Measurements from ENCODE around the gene MED28.
"Not testable (repeated sequence)": the region's sequence is repeated elsewhere in the genome, so short reads cannot be mapped to it uniquely, and the experiment has no call there.

Gene MED28

DNA sequence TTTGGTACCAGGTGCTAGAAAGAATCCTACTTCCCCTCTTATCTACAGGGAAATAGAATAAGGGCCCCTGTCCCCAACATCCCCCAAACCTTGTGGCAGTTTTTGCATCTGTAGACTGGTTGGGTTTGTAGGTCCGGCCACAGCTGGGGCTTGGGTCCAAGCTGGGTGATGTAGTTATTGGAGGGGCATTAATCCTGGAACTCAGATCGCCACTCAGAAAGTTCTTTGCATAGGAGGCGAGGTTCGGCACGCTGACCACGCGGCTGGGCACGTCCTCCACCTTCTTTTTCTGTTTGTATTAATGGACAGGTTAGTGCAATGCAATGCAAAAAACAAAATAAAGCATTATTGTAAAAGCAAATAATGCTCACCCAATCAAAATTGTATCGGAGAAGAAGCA is 19.2 kb downstream of the MED28 start:
- no peak for DNase-seq
- Mint-ChIP-seq H3K27ac (no peak overlapping the region), H3K4me1 (ENCODE audit: low read depth in 2 of 2) (peaks cover 5 to 8% of the 10 kb centered on the region in 2 donors), H3K36me3 (ENCODE audit: insufficient read depth) (peaks cover 59% of the 10 kb centered on the region), H3K9me3 (no peaks in the 10 kb centered on the region), H3K27me3 (no peaks in the 10 kb centered on the region), H3K4me3 (no peak overlapping the region)
- ATAC-seq (replicated peaks), result no peak

DNA sequence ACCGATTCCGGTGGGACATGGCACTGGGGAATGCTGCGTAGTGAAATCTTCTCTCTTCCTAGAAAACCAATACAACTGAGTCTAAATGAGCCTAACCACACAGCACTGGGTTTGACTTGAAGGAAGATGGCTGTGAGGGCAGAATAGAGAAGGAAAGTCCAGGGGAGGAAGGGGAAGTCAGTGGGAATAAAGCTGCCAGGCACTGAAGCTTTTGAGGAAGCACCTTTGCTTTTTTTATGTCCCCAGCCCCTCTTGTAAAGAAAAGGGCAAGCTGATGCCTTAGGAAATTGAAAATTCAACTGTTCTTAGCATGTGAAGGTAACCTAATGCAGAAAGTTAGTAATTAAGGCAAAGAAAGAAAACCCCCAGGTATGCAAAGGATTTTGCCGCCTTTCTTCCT is 20.6 kb downstream of the MED28 start:
- Mint-ChIP-seq H3K27ac (peak overlapping the region in 1 of 2 donors; percentile 71), H3K27me3 (no peaks in the 10 kb centered on the region), H3K9me3 (no peaks in the 10 kb centered on the region), H3K4me1 (ENCODE audit: low read depth in 2 of 2) (peaks cover 0 to 3% of the 10 kb centered on the region in 2 donors), H3K4me3 (no peak overlapping the region), H3K36me3 (ENCODE audit: insufficient read depth) (peaks cover 54% of the 10 kb centered on the region)
- DNase-seq (no peak), ATAC-seq (replicated peaks) (no peak)

DNA sequence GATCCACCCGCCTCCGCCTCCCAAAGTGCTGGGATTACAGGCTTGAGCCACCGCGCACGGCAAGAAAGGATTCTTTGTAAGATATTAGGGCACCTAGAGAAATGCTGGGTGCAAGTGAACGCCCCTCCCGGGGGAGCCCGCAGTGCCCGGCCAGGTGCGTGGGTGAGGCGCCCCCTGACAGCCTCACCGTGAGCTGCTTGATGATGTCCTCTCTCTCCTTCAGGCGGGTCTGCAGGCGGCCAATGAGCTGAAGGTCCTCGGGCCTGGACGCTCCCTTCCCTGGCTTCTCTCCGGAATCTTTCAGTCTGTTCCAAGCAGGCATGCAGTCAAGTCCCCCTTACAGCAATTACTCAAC is 21.9 kb downstream of the MED28 start:
- Mint-ChIP-seq H3K36me3 (ENCODE audit: insufficient read depth) (peaks cover 42% of the 10 kb centered on the region), H3K4me1 (ENCODE audit: low read depth in 2 of 2) (peaks cover 0 to 3% of the 10 kb centered on the region in 2 donors), H3K27ac (no peak overlapping the region), H3K27me3 (no peaks in the 10 kb centered on the region), H3K4me3 (no peak overlapping the region), H3K9me3 (no peaks in the 10 kb centered on the region)
- ATAC-seq (replicated peaks) (no peak), DNase-seq (no peak)

DNA sequence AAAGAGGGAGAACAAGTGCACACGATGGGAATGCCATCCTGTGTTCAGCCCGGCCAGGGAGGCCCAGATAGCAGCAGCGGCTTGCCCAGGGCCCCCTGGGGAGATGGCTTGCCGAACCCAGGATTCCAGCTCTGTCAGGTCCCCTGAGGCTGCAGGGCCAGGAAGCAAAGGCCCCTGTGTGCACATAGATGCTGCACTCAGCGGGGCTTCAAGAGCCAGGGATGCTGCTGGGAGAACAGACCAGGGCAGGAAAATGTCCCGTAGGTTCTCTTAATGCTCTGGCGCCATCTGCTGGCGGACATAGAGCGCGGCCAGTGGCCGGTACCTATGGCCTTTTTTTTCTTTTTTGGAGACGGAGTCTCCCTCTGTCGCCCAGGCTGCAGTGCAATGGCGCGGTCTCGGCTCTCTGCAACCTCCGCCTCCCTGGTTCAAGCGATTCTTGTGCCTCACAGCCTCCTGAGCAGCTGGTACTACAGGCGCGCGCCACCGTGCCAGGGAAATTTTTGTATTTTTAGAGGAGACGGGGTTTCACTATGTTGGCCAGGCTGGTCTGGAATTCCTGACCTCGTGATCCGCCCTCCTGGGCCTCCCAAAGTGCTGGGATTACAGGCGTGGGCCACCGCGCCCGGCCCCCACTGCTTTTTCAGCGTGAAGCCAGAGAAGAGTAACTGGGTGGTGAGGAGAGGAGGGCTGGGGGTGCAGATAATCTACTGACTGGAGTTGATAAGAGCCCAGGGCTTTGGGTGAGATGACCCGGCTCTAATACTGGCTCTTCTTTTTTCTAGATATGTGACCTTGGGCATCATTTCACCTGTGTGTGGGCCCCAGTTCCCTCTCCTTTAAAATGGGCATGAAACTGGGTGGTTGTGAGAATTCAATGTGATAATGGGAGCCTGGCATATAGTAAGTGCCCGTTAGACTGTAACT is 22.5 kb downstream of the MED28 start:
- Mint-ChIP-seq H3K9me3 (no peaks in the 10 kb centered on the region), H3K4me1 (ENCODE audit: low read depth in 2 of 2) (no peaks in the 10 kb centered on the region), H3K27me3 (no peaks in the 10 kb centered on the region), H3K36me3 (ENCODE audit: insufficient read depth) (peaks cover 37% of the 10 kb centered on the region), H3K4me3 (no peak overlapping the region), H3K27ac (peak overlapping the region in 1 of 2 donors; percentile 44)
- ATAC-seq (replicated peaks) (peak; percentile 94), DNase-seq (peak; percentile 61 to 66 (median 64))

DNA sequence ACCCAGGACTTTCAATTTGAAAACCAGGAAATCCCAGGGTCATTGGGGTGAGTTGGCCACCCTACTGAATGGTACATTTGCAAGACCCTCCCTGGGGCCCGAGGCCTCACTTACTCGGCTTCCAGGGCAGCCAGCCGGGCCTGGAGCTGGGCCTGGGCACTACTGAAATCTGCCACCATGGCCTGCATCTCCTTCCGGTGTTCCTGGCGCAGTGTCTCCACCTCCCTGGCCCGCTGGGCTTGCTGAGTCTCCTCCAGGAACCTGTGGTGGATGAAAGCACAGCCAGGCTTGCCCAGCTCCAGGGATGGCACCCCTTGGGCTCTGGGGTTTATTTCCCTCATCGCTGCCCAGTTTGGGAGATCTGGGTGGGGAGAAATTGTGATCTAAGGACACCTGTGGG is 24.7 kb downstream of the MED28 start:
- no peak for ATAC-seq (replicated peaks)
- H3K27ac Mint-ChIP-seq, result peak overlapping the region in 1 of 2 donors; percentile 44
- H3K9me3 Mint-ChIP-seq, result no peaks in the 10 kb centered on the region
- no peak for DNase-seq
- H3K36me3 Mint-ChIP-seq (ENCODE audit: insufficient read depth), result peaks cover 15% of the 10 kb centered on the region
- H3K4me3 Mint-ChIP-seq, result no peak overlapping the region
- no peaks in the 10 kb centered on the region for H3K27me3 Mint-ChIP-seq
- no peaks in the 10 kb centered on the region for H3K4me1 Mint-ChIP-seq (ENCODE audit: low read depth in 2 of 2)

DNA sequence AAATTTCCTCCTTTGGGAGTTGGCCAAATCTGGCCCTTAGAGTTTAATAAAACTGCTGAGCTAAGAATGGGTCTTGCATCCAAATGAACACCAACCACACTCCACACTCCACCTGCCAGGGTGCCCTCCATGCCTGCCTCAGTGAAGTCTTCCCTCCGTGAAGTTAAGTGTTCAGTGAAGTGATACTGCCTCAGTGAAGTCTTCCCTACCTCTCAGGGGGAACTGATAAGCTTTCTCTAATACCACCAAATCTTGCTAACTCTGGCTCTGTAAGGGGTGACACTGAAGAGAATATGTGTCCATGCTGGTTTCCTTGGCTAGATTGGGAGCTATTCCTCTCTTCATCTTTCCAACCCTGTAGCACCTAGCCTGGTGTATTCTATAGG is 27.9 kb downstream of the MED28 start:
- Mint-ChIP-seq H3K4me1 (ENCODE audit: low read depth in 2 of 2) (no peaks in the 10 kb centered on the region), H3K36me3 (ENCODE audit: insufficient read depth) (peaks cover 4% of the 10 kb centered on the region), H3K4me3 (no peak overlapping the region), H3K27ac (no peak overlapping the region), H3K27me3 (no peaks in the 10 kb centered on the region), H3K9me3 (no peaks in the 10 kb centered on the region)
- ATAC-seq (replicated peaks) (no peak), DNase-seq (no peak)

DNA sequence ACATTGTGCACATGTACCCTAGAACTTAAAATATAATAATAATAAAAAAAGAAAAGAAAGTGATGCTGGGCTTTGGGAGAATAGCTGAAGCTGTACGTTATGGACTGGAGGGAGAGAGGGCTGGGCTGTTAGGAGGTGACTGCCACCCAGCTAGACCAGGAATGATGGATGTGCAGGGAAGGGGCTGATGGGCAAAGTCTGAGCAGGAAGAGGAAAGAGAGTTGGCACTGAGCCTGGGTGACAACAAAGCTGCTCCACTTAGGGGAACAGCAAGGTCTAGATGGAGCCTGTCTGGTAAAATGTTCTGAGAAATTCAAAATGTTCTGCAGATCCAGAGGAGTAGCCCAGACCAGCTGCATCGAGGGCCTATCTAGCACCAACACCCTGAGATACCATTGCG is 32.3 kb downstream of the MED28 start:
- ATAC-seq (replicated peaks) (no peak), DNase-seq (no peak)
- Mint-ChIP-seq H3K4me1 (ENCODE audit: low read depth in 2 of 2) (peaks cover 2 to 3% of the 10 kb centered on the region in 2 donors), H3K27me3 (peaks cover 10 to 18% of the 10 kb centered on the region in 2 donors), H3K27ac (no peak overlapping the region), H3K4me3 (no peak overlapping the region), H3K36me3 (ENCODE audit: insufficient read depth) (no peaks in the 10 kb centered on the region), H3K9me3 (no peaks in the 10 kb centered on the region)

DNA sequence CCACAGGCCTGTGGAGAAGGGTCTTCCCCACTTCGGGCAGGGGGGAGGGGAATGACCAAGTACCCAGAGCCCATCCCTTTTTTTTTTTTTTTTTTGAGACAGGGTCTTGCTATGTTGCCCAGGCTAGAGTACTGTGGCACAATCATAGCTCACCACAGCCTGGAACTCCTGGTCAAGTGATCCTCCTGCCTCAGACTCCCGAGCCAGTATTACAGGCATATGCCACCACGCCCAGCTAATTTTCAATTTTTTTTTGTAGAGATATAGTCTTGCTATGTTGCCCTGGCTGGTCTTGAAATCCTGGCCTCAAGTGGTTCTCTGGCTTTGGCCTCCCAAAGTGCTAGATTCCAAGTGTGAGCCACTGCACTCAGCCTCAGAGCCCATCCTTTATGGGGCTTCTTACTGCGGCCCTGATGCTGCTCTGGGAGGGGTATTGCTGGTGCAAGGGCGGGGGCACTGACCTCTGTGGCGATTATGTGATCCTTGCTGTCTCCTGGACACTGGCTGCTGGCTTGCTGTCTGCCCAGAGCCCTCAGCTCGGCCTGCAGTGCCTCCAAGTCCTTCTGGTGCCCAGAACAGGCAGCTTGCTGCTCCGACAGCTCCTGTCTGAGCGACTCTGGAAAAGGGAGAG is 32.9 kb downstream of the MED28 start:
- Mint-ChIP-seq H3K9me3 (no peaks in the 10 kb centered on the region), H3K27me3 (peaks cover 10 to 18% of the 10 kb centered on the region in 2 donors), H3K27ac (no peak overlapping the region), H3K4me1 (ENCODE audit: low read depth in 2 of 2) (peaks cover 4 to 5% of the 10 kb centered on the region in 2 donors), H3K36me3 (ENCODE audit: insufficient read depth) (no peaks in the 10 kb centered on the region), H3K4me3 (no peak overlapping the region)
- ATAC-seq (replicated peaks) (no peak), DNase-seq (no peak)

DNA sequence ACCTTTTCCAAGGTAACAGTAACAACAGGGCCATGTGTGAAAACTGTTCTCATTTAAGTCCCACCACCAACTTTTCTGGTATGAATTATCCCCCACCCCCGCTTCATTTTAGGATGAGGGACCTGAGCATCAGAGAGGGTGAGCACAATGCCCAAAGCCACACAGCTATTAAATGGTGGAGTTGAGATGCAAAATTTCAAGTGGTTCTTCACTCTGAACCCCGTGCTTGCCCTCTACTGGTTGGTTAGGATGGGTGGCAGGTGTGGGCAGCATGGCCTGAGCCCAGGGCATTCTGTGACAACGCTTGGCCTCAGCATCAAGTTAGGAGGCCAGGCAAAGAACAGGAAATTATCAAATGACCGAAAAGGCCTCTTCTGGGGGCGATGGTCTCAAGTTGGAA is 33.5 kb downstream of the MED28 start:
- no peaks in the 10 kb centered on the region for H3K36me3 Mint-ChIP-seq (ENCODE audit: insufficient read depth)
- peaks cover 10 to 18% of the 10 kb centered on the region in 2 donors for H3K27me3 Mint-ChIP-seq
- H3K9me3 Mint-ChIP-seq, result no peaks in the 10 kb centered on the region
- ATAC-seq (replicated peaks) (no peak), DNase-seq (no peak)
- no peak overlapping the region for H3K27ac Mint-ChIP-seq
- no peak overlapping the region for H3K4me3 Mint-ChIP-seq
- peaks cover 4 to 5% of the 10 kb centered on the region in 2 donors for H3K4me1 Mint-ChIP-seq (ENCODE audit: low read depth in 2 of 2)

DNA sequence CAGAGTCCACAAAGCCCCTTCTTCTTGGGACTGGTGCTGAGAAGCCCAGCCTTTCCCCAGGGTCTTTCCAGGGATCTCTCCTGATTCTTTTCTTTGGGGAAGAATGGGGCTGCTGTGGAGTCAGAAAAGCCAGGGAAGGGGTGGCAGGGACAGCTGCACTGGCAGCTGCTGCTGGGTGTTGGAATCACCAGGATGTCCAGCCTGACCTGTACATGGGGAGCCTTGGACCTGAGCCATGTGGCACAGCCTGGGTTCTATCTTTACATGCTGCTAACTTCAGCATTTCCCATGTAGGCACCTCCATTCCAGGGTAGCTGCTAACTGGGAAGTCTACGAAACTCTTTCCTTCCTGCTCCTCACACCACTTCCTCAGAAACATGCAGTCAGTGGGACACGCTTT is 36.0 kb downstream of the MED28 start:
- H3K9me3 Mint-ChIP-seq, result no peaks in the 10 kb centered on the region
- ATAC-seq (replicated peaks), result no peak
- no peaks in the 10 kb centered on the region for H3K36me3 Mint-ChIP-seq (ENCODE audit: insufficient read depth)
- no peak for DNase-seq
- H3K27me3 Mint-ChIP-seq, result peaks cover 10 to 25% of the 10 kb centered on the region in 2 donors
- H3K4me3 Mint-ChIP-seq, result no peak overlapping the region
- H3K27ac Mint-ChIP-seq, result no peak overlapping the region
- peaks cover 4 to 5% of the 10 kb centered on the region in 2 donors for H3K4me1 Mint-ChIP-seq (ENCODE audit: low read depth in 2 of 2)

DNA sequence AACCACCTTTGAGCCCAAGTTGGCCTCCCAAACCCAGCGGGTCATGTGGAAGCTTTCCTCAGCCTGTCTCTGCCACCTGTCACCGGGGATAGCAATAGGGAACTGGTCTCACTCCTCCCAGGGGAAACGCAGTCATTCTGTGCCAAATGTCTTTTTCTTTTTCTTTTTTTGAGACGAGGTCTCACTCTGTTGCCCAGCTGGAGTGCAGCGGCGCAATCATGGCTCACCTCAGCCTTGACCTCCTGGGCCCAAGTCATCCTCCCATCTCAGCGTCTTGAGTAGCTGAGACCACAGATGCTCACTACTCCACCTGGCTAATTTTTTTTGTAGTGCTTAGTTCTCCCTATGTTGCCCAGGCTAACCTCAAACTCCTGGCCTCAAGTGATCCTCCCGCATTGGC is 40.3 kb downstream of the MED28 start:
- H3K4me3 Mint-ChIP-seq, result no peak overlapping the region
- DNase-seq, result no peak
- no peak overlapping the region for H3K27ac Mint-ChIP-seq
- no peaks in the 10 kb centered on the region for H3K9me3 Mint-ChIP-seq
- no peak for ATAC-seq (replicated peaks)
- no peaks in the 10 kb centered on the region for H3K36me3 Mint-ChIP-seq (ENCODE audit: insufficient read depth)
- peaks cover 32 to 65% of the 10 kb centered on the region in 2 donors for H3K27me3 Mint-ChIP-seq
- peaks cover 4 to 5% of the 10 kb centered on the region in 2 donors for H3K4me1 Mint-ChIP-seq (ENCODE audit: low read depth in 2 of 2)

DNA sequence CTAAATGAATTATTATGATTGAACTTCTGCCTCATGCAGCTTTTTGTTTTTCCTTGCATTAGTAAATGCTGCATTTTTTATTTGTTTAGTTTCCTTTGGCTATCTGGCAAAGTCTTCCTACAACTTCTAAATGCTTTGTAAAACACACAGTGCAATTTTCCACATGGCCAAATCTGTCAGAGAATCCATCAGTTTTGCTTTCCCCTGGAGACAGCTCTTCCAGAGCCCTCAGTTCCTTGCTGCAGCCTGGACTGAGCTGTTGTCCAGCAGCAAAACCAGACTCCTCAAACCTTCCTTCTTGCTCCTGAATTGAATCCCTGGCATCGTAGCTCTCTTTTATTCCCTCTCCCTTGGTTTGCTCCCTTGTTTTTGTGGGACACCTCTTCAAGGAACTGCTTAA is 42.6 kb downstream of the MED28 start:
- ATAC-seq (replicated peaks) (no peak), DNase-seq (no peak)
- Mint-ChIP-seq H3K27me3 (peaks cover 36 to 62% of the 10 kb centered on the region in 2 donors), H3K36me3 (ENCODE audit: insufficient read depth) (no peaks in the 10 kb centered on the region), H3K27ac (no peak overlapping the region), H3K9me3 (no peaks in the 10 kb centered on the region), H3K4me3 (no peak overlapping the region), H3K4me1 (ENCODE audit: low read depth in 2 of 2) (no peaks in the 10 kb centered on the region)

DNA sequence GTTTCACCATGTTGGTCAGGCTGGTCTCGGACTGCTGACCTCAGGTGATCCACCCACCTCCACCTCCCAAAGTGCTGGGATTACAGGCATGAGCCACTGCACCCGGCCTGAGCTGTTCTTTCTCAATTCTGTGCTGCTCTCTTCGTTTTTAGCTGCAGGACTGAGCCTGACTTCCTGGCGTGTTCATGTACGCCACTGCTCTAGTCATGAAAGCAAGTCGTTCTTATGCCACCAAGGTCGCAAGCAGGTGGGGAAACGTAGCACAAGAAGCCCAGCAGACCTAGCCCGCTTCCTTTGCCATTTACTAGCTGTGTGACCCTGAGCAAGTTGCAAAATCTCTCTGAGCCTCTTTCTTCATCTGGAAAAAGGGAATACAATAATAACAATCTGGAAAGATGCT is 43.4 kb downstream of the MED28 start:
- Mint-ChIP-seq H3K4me3 (no peak overlapping the region), H3K4me1 (ENCODE audit: low read depth in 2 of 2) (no peaks in the 10 kb centered on the region), H3K27ac (no peak overlapping the region), H3K36me3 (ENCODE audit: insufficient read depth) (no peaks in the 10 kb centered on the region), H3K27me3 (peaks cover 36 to 62% of the 10 kb centered on the region in 2 donors), H3K9me3 (no peaks in the 10 kb centered on the region)
- no peak for DNase-seq
- no peak for ATAC-seq (replicated peaks)

DNA sequence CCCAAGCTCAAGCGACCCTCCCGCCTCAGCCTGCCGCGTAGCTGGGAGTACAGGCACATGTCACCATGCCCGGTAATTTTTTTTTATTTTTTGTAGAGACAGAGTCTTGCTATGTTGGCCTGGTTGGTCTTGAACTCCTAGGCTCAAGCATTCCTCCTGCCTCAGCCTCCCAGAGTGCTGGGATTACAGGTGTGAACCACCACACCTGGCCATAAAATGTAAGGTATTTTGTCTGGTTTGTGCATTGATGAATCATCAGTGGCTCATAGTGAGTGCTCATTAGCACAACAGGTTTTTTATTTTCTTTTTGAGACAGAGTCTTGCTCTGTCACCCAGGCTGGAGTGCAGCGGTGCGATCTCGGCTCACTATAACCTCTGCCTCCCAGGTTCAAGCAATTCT is 44.8 kb downstream of the MED28 start:
- not testable (repeated sequence) for H3K4me1 Mint-ChIP-seq (ENCODE audit: low read depth in 2 of 2); H3K4me3 Mint-ChIP-seq; ATAC-seq (replicated peaks); H3K27ac Mint-ChIP-seq; DNase-seq; H3K36me3 Mint-ChIP-seq (ENCODE audit: insufficient read depth); H3K9me3 Mint-ChIP-seq
- peaks cover 36 to 62% of the 10 kb centered on the region in 2 donors for H3K27me3 Mint-ChIP-seq

Data from effector memory CD8-positive, alpha-beta T cell (primary cell).